ENCODE measurements around the gene SNAI3. TPM values are rescaled to one million over a fixed set of nuclear protein-coding genes. Genes with fewer than 3 reads are reported as not detected.
A peak's percentile ranks its signal among the peaks of the same experiment; 100 is the strongest.

Gene SNAI3
- total and polyA plus RNA-seq, 9 of the 15 experiments (the other 6 are each of a cell fraction or from before 2014, with no cell fraction given) = 0.04 to 4.1 (median 0.80) TPM; not detected in 1

DNA sequence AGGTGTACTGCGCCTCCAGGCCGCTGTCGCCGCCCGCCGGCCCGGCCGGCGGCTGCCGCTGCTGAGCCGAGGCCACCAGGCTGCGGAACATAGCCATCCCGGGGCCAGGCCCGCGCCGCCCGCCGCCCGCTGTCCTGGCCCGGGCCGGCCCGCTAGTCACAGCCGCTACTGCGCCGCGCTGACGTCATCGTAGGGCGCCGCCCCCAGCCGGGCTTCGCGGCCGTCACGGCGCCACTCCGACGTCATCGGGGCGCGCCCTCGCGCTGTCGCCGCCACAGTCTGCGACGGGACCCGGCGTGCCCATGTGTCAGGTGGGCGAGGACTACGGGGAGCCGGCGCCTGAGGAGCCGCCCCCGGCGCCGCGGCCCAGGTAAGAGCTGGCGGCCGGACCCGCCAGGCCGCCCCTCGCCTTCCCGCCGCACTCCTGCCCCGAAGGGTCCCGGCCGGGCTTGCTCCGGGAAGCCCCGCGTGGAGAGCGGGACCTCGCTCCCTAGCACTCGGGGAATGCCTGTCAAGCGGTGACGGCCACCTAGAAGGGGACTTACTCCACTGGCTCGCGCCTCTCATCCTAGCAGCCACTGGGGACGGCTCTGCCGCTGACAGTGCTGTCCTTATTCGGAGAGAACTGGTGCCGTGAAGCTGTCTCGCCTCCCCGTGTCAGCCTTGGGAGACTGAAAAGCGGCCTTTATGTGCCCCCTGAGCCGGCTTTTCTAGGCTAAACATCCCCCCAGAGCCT lies 20.1 kb upstream of the SNAI3 start, which contains the start of the genes CTU2 and RNF166:
Gene CTU2, plus strand, starts transcription at position 275 of the 736 bp plus-strand sequence. Its CDS starts 28 bp downstream, at position 303.
Gene RNF166, minus strand, starts transcription at position 180 of the 736 bp plus-strand sequence. Its CDS starts 83 bp downstream, at position 97.
- peak; percentile 86 for ATAC-seq
- intact Hi-C loops (cut with micrococcal nuclease) = loop anchor here (5.0 kb wide), 1 partner anchor 44 kb away; the partner anchor contains the start of gene MVD
- Histone ChIP-seq H3K4me3 (peak within 1 kb of the TSS; percentile 98), H3K36me3 (ENCODE audit: control insufficient read depth, insufficient read depth, low read length) (peaks cover 59% of the 10 kb centered on the region; the same call in 2 of the 3 replicates), H3K9me1 (ENCODE audit: control insufficient read depth, insufficient read depth, low read length) (peaks cover 3% of the 10 kb centered on the region), H3K27me3 (ENCODE audit: control insufficient read depth in 2 of 2, insufficient read depth in 2 of 2, low read length in 2 of 2) (no peaks in the 10 kb centered on the region), H3K9ac (ENCODE audit: insufficient read depth in 1 of 2, low read depth in 2 of 2, low read length in 2 of 2) (peak within 1 kb of the TSS; percentile 86 to 99), H3K4me2 (ENCODE audit: insufficient read depth, low read length) (peak within 1 kb of the TSS; percentile 90), H3K9me3 (replicated peaks; ENCODE audit: control insufficient read depth, insufficient read depth, low read depth, low read length) (no peaks in the 10 kb centered on the region), H4K20me1 (replicated peaks; ENCODE audit: control insufficient read depth, insufficient read depth, low read length) (peaks cover 14% of the 10 kb centered on the region; the same call in 1 of the 2 replicates), H3K27ac (ENCODE audit: extremely low read depth, low read depth, low read length) (peak within 1 kb of the TSS; percentile 70), H3K79me2 (ENCODE audit: control insufficient read depth, insufficient read depth, low read length) (peaks cover 89% of the 10 kb centered on the region), H2AFZ (ENCODE audit: low read depth, low read length) (peak within 1 kb of the TSS; percentile 77), H3K4me1 (replicated peaks in 1 of 2; ENCODE audit: control insufficient read depth in 2 of 2, insufficient read depth in 2 of 2, low read length in 2 of 2) (peaks cover 13 to 77% of the 10 kb centered on the region in 2 experiments)
- ChIA-PET POLR2A (interaction anchor here (0.6 to 2.2 kb wide), 7 partner anchors 8 to 98 kb away, joined by 3 to 12 read pairs (median 5); no protein-coding TSS in a partner anchor), CTCF (ENCODE audit: low intra/inter-chr PET ratio) (no interaction called here)
- BruUV-seq (replicated peaks) = TSS peak; percentile 67
- FAIRE-seq = peak; percentile 88
- in situ Hi-C loops (cut with MboI) = no loop called here
- WGBS (ENCODE audit: insufficient coverage, low coverage, missing lambda C conversion rate) = under 1% methylated on average over 76 of the region's 86 CpGs
- peak; percentile 96 to 97 (median 97) for DNase-seq (ENCODE audit: extremely low read depth in 1 of 4, low spot score in 3 of 4)
- TF ChIP-seq U2AF1 (optimal IDR thresholded peaks at IDR 0.05; ENCODE audit: low read depth, low read length) = peak; percentile 73
- peak; percentile 43 for TF ChIP-seq TCF3 (CRISPR knock-in tag; IDR thresholded peaks at IDR 0.05)
- no peak for TF ChIP-seq FOXA1 (IDR thresholded peaks at IDR 0.05; ENCODE audit: borderline replicate concordance)
- peak; percentile 97 for TF ChIP-seq CTBP1 (IDR thresholded peaks at IDR 0.05; ENCODE audit: borderline replicate concordance)
- no peak for TF ChIP-seq CREBBP (IDR thresholded peaks at IDR 0.05; ENCODE audit: low read depth, low read length)
- peak; percentile 44 for TF ChIP-seq REST (IDR thresholded peaks at IDR 0.05; ENCODE audit: borderline replicate concordance)
- peak; percentile 87 for TF ChIP-seq REST (CRISPR knock-in tag; IDR thresholded peaks at IDR 0.05; ENCODE audit: low read depth)
- no peak for TF ChIP-seq LEF1 (IDR thresholded peaks at IDR 0.05)
- no peak for TF ChIP-seq KAT7 (CRISPR knock-in tag; IDR thresholded peaks at IDR 0.05; ENCODE audit: borderline replicate concordance)
- TF ChIP-seq GABPA (tag; conservative IDR thresholded peaks at IDR 0.05; ENCODE audit: low read depth) = peak; percentile 58
- no peak for TF ChIP-seq SREBF2 (CRISPR knock-in tag; IDR thresholded peaks at IDR 0.05)
- 0 out of 2 replicates have a peak, but pooled peaks have one; percentile 61 for TF ChIP-seq ZNF584 (CRISPR knock-in tag; IDR thresholded peaks at IDR 0.05; ENCODE audit: low read depth)
- TF ChIP-seq, protein P1, sequence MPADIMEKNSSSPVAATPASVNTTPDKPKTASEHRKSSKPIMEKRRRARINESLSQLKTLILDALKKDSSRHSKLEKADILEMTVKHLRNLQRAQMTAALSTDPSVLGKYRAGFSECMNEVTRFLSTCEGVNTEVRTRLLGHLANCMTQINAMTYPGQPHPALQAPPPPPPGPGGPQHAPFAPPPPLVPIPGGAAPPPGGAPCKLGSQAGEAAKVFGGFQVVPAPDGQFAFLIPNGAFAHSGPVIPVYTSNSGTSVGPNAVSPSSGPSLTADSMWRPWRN (IDR thresholded peaks at IDR 0.05; ENCODE audit: low read depth) = no peak

All from K562 (cell line).